HG02571 (cell line): ENCODE measurements around the gene LIMK2.
"Not testable (repeated sequence)": the region's sequence is repeated elsewhere in the genome, so short reads cannot be mapped to it uniquely, and the experiment has no call there.

Source experiments
- ATAC-seq: cut with Tn5 transposase; IDR thresholded peaks from one replicate; pipeline ENCODE4 v1.9.1; 2021; ENCODE audit warnings: mild to moderate bottlenecking, moderate library complexity; ENCODE audit not compliant: unreplicated experiment

Gene LIMK2

GRCh38 chr22:31241936-31242335 lies 29.8 kb downstream of the LIMK2 start:
- no peak for ATAC-seq

GRCh38 chr22:31243339-31244045 lies 31.4 kb downstream of the LIMK2 start:
- no peak for ATAC-seq

- no peak for ATAC-seq
Observed at GRCh38 chr22:31244046-31244942, 32.2 kb downstream of the LIMK2 start.

- ATAC-seq: no peak
Observed at GRCh38 chr22:31244943-31245451, 32.9 kb downstream of the LIMK2 start.

GRCh38 chr22:31245998-31246397 lies 33.9 kb downstream of the LIMK2 start:
- ATAC-seq: not testable (repeated sequence)

- no peak for ATAC-seq
Observed at GRCh38 chr22:31246687-31247086, 34.6 kb downstream of the LIMK2 start.

- no peak for ATAC-seq
Observed at GRCh38 chr22:31247726-31248125, 35.6 kb downstream of the LIMK2 start.

- ATAC-seq: no peak
Observed at GRCh38 chr22:31248138-31248745, 36.1 kb downstream of the LIMK2 start.

- ATAC-seq: no peak
Observed at GRCh38 chr22:31248965-31249958, 37.2 kb downstream of the LIMK2 start.

- ATAC-seq: no peak
Observed at GRCh38 chr22:31250740-31251600, 38.9 kb downstream of the LIMK2 start.

- no peak for ATAC-seq
Observed at GRCh38 chr22:31253949-31254348, 41.9 kb downstream of the LIMK2 start.

- no peak for ATAC-seq
Observed at GRCh38 chr22:31259798-31260473, 47.8 kb downstream of the LIMK2 start.

GRCh38 chr22:31260474-31260856 lies 48.4 kb downstream of the LIMK2 start:
- ATAC-seq: no peak

- ATAC-seq: no peak
Observed at GRCh38 chr22:31262312-31263133, 50.4 kb downstream of the LIMK2 start.

GRCh38 chr22:31263896-31264640 lies 52.0 kb downstream of the LIMK2 start:
- ATAC-seq: no peak

GRCh38 chr22:31268281-31268680 lies 56.2 kb downstream of the LIMK2 start:
- ATAC-seq: no peak

GRCh38 chr22:31269892-31270579 lies 57.9 kb downstream of the LIMK2 start:
- ATAC-seq: no peak
